Stimulated activated naive CD8-positive, alpha-beta T cell treated with anti-CD3 and anti-CD28 coated beads, Interleukin-15, amount 100 ng/mL, for 72 hours (primary cell): ENCODE data around the gene GRB7.

Experiments used
- ATAC-seq: fragments of 150-1000 bp; cut with Tn5 transposase; 2 replicates; pipeline ENCODE4 v1.10.0; 2021; ENCODE audit warnings: mild to moderate bottlenecking, moderate library complexity
- DNase-seq, 2 donors: peaks; one replicate each; pipeline ENCODE4 v3.0.0; 2021 to 2022
- H3K27ac Mint-ChIP-seq, 2 donors: one replicate each; pipeline ENCODE4 v1.8.0; 2022; ENCODE audit warnings: mild to moderate bottlenecking in 2 of 2, mixed read lengths in 2 of 2, moderate library complexity in 2 of 2
- H3K27me3 Mint-ChIP-seq: one replicate; pipeline ENCODE4 v1.8.0; 2022; ENCODE audit warnings: mixed read lengths
- H3K4me1 Mint-ChIP-seq: one replicate; pipeline ENCODE4 v1.8.0; 2022; ENCODE audit warnings: mild to moderate bottlenecking, mixed read lengths
- H3K4me3 Mint-ChIP-seq, 2 donors: one replicate each; pipeline ENCODE4 v1.8.0; 2022; ENCODE audit warnings: mild to moderate bottlenecking in 2 of 2, mixed read lengths in 2 of 2, moderate library complexity in 1 of 2
- H3K9me3 Mint-ChIP-seq, 2 donors: one replicate each; pipeline ENCODE4 v1.8.0; 2022; ENCODE audit warnings: mixed read lengths in 2 of 2

The GRB7 gene

GRCh38 chr17:39787041-39787440 lies 49.3 kb downstream of the GRB7 start:
- no peaks in the 10 kb centered on the region for H3K27me3 Mint-ChIP-seq
- peaks cover 47% of the 10 kb centered on the region for H3K4me1 Mint-ChIP-seq
- H3K27ac Mint-ChIP-seq = no peak overlapping the region
- ATAC-seq = no peak
- H3K9me3 Mint-ChIP-seq = no peaks in the 10 kb centered on the region
- no peak overlapping the region for H3K4me3 Mint-ChIP-seq
- no peak for DNase-seq

DNA sequence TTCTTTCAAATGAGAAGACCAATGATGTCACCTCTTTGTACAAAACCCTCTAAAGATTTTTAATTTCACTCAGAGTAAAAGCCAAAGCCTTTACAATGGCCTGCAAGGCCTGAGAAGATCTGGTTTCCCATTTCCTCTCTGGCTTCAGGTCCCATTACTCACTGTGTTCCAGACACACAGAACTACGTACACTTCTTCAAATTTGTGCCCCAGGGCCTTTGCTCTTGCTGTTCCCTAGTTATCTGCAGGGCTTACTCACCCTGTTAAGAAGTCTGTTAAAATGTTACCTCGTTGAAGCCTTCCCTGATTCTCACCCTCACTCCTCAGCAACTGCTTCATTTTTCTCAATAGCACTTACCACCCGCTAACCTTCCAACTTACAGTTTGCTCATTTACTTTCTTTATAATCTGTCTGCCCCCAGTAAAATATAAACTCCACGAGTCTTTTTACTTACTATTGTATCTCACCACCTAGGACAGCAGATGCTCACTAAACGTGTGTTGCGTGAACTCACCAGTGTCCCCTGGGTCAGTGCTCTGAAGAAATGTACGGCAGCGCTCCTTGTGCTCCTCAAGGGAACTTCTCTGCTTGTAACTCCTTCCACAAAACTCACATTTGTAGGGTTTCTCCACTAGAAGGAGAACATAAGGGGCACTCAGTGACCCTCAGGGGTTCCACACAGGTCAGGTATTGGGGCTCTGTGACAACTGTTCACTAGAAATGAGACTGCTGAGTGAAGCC lies 50.2 kb downstream of the GRB7 start:
- Mint-ChIP-seq H3K4me1 (peaks cover 47% of the 10 kb centered on the region), H3K27ac (no peak overlapping the region), H3K4me3 (no peak overlapping the region), H3K27me3 (no peaks in the 10 kb centered on the region), H3K9me3 (no peaks in the 10 kb centered on the region)
- ATAC-seq (no peak), DNase-seq (no peak)

DNA sequence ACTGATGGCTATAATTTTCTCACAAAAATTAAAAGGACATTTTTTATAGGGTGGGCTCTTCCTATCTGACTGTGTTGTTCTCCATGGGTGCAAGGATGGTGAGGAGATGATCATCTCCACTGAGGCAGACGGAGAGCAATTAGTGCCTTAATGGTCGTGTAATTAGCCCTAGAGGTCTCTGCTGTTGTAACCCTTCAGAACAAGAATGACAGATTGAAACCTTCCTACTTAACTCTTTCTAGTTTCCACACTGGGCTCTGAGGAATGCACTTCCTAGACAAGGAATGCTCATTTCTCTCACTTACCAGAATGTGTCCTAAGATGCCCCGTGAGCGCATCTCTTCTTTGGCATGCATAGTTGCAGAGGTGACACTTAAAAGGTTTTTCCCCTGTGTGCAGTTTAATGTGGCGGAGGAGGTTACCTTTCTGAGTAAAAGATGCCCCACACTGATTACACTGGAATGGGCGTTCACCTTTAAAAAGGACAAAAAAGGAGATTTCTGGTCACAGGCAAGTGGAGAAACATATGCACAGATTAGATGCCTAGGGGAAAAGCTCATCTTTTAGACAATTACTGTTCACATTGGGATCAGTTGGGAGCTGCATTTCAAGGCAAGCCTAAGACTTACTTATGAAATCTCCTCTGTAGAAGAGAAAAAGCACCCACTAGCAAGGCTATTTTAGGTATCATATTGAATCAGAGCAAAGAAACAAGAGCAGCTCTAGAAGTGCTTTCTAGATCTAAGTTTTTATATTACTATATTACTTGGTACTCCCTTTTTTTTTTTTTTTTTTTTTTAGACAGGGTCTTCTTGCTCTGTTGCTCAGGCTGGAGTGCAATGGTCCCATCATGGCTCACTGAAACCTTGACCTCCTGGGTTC lies 53.6 kb downstream of the GRB7 start:
- Mint-ChIP-seq H3K9me3 (no peaks in the 10 kb centered on the region), H3K4me3 (peak overlapping the region; percentile 33 to 37), H3K27me3 (no peaks in the 10 kb centered on the region), H3K27ac (peak overlapping the region in 1 of 2 donors; percentile 50), H3K4me1 (peaks cover 75% of the 10 kb centered on the region)
- peak; percentile 90 for ATAC-seq
- DNase-seq = peak; percentile 46 to 48

DNA sequence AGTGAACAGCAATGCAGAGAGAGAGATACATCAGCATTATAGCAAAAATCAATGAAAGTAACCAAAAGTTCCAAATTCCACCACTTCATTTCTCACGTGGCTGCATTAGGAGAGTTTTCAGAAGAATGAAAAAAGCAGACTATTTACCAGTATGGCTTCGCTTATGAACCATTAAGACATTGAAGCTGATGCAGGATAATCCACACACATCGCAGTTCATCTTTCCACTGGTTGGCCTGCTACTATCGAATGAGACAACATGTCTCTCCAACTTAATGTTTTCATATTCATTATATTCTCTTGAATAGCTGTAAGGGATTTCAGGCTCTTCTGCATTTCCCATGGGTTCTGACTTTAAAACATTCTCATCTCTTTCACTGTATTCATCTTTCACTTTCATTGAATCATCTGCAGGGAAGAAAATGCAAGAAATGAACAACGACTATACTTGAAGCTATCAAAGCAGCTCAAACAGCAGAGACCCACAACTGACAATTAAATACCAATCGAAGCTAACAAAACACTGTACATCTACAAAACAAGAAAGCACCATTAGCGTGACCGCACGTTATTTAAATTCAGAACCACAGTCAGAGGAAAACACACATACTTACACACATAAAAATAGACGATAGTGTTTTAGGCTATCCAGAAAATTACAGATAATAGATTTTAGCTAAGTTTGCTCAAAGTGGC lies 54.9 kb downstream of the GRB7 start:
- Mint-ChIP-seq H3K4me3 (peak overlapping the region; percentile 64 to 73), H3K9me3 (peaks cover 0 to 4% of the 10 kb centered on the region in 2 donors), H3K27ac (peak overlapping the region in 1 of 2 donors; percentile 9), H3K4me1 (peaks cover 77% of the 10 kb centered on the region), H3K27me3 (no peaks in the 10 kb centered on the region)
- DNase-seq = no peak
- ATAC-seq = peak; percentile 18

DNA sequence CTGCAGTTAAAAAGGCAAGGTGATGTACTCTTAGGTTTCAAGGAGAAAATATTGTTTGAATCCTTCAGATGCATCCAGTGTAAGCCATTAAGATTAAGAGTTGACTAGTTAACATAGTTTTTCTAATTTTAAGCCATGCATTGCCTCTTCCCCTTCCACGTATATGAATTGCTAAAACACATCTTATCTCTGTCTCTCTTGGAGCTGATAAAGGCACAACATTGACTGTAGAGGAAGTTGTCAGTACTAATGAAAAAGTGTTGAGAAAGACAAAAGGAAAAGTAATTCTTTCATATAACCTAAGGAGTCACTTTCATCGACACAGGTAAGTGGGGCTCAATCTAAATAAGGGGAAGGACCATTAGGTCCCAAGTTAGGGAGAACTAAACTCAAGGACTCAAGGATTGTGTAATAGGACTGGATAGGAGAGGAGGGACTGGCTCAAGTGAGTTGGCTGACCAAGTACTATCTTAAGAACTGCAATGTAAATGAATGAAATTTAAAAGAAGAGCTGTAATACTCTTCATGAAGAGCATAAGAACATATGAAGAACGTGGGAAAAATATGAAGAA lies 55.6 kb downstream of the GRB7 start:
- peaks cover 0 to 4% of the 10 kb centered on the region in 2 donors for H3K9me3 Mint-ChIP-seq
- H3K4me1 Mint-ChIP-seq = peaks cover 78% of the 10 kb centered on the region
- DNase-seq (no peak), ATAC-seq (no peak)
- H3K4me3 Mint-ChIP-seq = peak overlapping the region; percentile 64 to 73
- H3K27me3 Mint-ChIP-seq = no peaks in the 10 kb centered on the region
- H3K27ac Mint-ChIP-seq = peak overlapping the region; percentile 28 to 80

GRCh38 chr17:39794249-39794970 lies 56.7 kb downstream of the GRB7 start:
- peak; percentile 29 to 45 for DNase-seq
- Mint-ChIP-seq H3K4me3 (peak overlapping the region; percentile 48 to 57), H3K4me1 (peaks cover 89% of the 10 kb centered on the region), H3K9me3 (peaks cover 0 to 4% of the 10 kb centered on the region in 2 donors), H3K27ac (peak overlapping the region; percentile 82 to 93), H3K27me3 (no peaks in the 10 kb centered on the region)
- ATAC-seq = peak; percentile 87
